HepG2 (cell line): Measurements from ENCODE around the gene RGS19. TPM values are rescaled to one million over a fixed set of nuclear protein-coding genes. Genes with fewer than 3 reads are reported as not detected.

ENCODE experiments used
- ATAC-seq: fragments of 200-7000 bp; cut with Tn5 transposase; 3 replicates; pipeline ENCODE4 v1.9.1; 2020; ENCODE audit warnings: mild to moderate bottlenecking, moderate library complexity
- BruUV-seq: library from RNA; stranded (reverse); fragments of 400-500 nt; replicated peaks from 2 replicates; lab custom pipeline; 2021; lab: Mats Ljungman, UMichigan
- CTCF ChIA-PET: fragments of 300-600 bp; formaldehyde crosslinking; extraction: SDS; loops from one replicate; lab custom pipeline; 2021; ENCODE audit warnings: low total read pairs, inconsistent platforms, low intra/inter-chr PET ratio; lab: Yijun Ruan, JAX
- POLR2A ChIA-PET: fragments of 350-600 bp; sonication (Branson Sonifier 250); formaldehyde crosslinking; loops from one replicate; lab custom pipeline; 2020; ENCODE audit warnings: antibody characterized with exemption, inconsistent platforms; lab: Yijun Ruan, JAX
- DNase-seq: peaks from one replicate; pipeline ENCODE4 v3.0.0-alpha.2; 2015; ENCODE audit warnings: low spot score
- FAIRE-seq: peaks from 3 replicates; lab custom pipeline; 2011; peaks lifted over from hg19 to GRCh38; lab: Jason Lieb, UNC
- H2AFZ ChIP-seq: one replicate; pipeline ENCODE4 v1.6.1; 2011; ENCODE audit warnings: low read length, inconsistent platforms
- H3K27ac ChIP-seq: fragments of 300-600 bp; 3 replicates; pipeline ENCODE4 v1.8.0; 2011; ENCODE audit warnings: mixed run types, mild to moderate bottlenecking, mixed read lengths, low read length, inconsistent platforms; ENCODE audit not compliant: insufficient read depth; ENCODE audit errors: extremely low read length
- H3K27me3 ChIP-seq, 2 experiments: fragments of 200-600 bp in 1 of 2; 2 replicates in 1 of 2; 3 replicates in 1 of 2; pipeline versions ENCODE4 v1.6.0 to v1.8.0; 2011; ENCODE audit warnings: low read length in 2 of 2, mild to moderate bottlenecking in 2 of 2, moderate library complexity in 2 of 2, inconsistent platforms in 1 of 2; ENCODE audit not compliant: insufficient read depth in 2 of 2, control insufficient read depth in 1 of 2
- H3K36me3 ChIP-seq, 2 experiments: fragments of 200-600 bp in 1 of 2; replicated peaks in 1 of 2; 2 replicates in 1 of 2; 3 replicates in 1 of 2; pipeline versions ENCODE4 v1.5.1 to v1.8.0; 2011; ENCODE audit warnings: low read length in 2 of 2, inconsistent platforms in 1 of 2; ENCODE audit not compliant: insufficient read depth in 2 of 2, control insufficient read depth in 1 of 2
- H3K4me1 ChIP-seq: 2 replicates; pipeline ENCODE4 v1.5.1; 2012; ENCODE audit warnings: low read length, inconsistent platforms; ENCODE audit not compliant: insufficient read depth
- H3K4me2 ChIP-seq: 2 replicates; pipeline ENCODE4 v1.6.0; 2011; ENCODE audit warnings: low read depth, low read length, inconsistent platforms
- H3K4me3 ChIP-seq, 3 experiments: fragments of 200-600 bp in 1 of 3; sonication (generic), shearing (Covaris generic) in 1 of 3; replicated peaks in 1 of 3; 2 replicates each; pipeline ENCODE4 v1.5.1; 2011 to 2016; ENCODE audit warnings: low read length in 3 of 3, inconsistent platforms in 2 of 3, low read depth in 2 of 3, mild to moderate bottlenecking in 2 of 3, control low read depth in 1 of 3, mixed read lengths in 1 of 3; ENCODE audit not compliant: insufficient read depth in 1 of 3
- H3K79me2 ChIP-seq: one replicate; pipeline ENCODE4 v1.6.1; 2011; ENCODE audit warnings: low read length, inconsistent platforms; ENCODE audit not compliant: insufficient read depth
- H3K9ac ChIP-seq: 2 replicates; pipeline ENCODE4 v1.6.0; 2011; ENCODE audit warnings: mild to moderate bottlenecking, low read depth, low read length, inconsistent platforms; ENCODE audit not compliant: insufficient read depth
- H3K9me3 ChIP-seq: 2 replicates; pipeline ENCODE4 v1.5.1; 2012; ENCODE audit warnings: mild to moderate bottlenecking, low read length
- H4K20me1 ChIP-seq: 2 replicates; pipeline ENCODE4 v1.6.0; 2011; ENCODE audit warnings: inconsistent platforms, mild to moderate bottlenecking, low read length, moderate library complexity; ENCODE audit not compliant: insufficient read depth
- AHR ChIP-seq: IDR thresholded peaks from 2 replicates; pipeline ENCODE4 v1.6.1; 2018; ENCODE audit warnings: missing genetic modification reagents, missing compliant biosample characterization
- GPN1 ChIP-seq: sonication (generic); formaldehyde crosslinking; IDR thresholded peaks from 2 replicates; pipeline ENCODE4 v1.5.1; 2020; ENCODE audit warnings: missing genetic modification reagents, borderline replicate concordance
- HINFP ChIP-seq: sonication (generic); formaldehyde crosslinking; IDR thresholded peaks from 2 replicates; pipeline ENCODE4 v1.4.0; 2020; ENCODE audit warnings: low read depth, mild to moderate bottlenecking, missing genetic modification reagents
- HMGA1 ChIP-seq: sonication (generic); formaldehyde crosslinking; conservative IDR thresholded peaks from 2 replicates; pipeline ENCODE4 v1.4.0; 2020; ENCODE audit warnings: missing genetic modification reagents
- HNRNPK ChIP-seq: fragments of 200-400 bp; formaldehyde crosslinking; IDR thresholded peaks from 2 replicates; pipeline ENCODE4 v1.6.1; 2018; ENCODE audit warnings: low read length, low read depth, moderate library complexity, mild to moderate bottlenecking; ENCODE audit not compliant: poor library complexity, severe bottlenecking
- IKZF4 ChIP-seq: sonication (generic); formaldehyde crosslinking; IDR thresholded peaks from 2 replicates; pipeline ENCODE4 v1.5.1; 2020; ENCODE audit warnings: borderline replicate concordance, mild to moderate bottlenecking, low read depth, missing genetic modification reagents; ENCODE audit errors: not compliant biosample characterization
- NR3C1 ChIP-seq: sonication (generic); formaldehyde crosslinking; IDR thresholded peaks from 2 replicates; pipeline ENCODE4 v1.4.0; 2020; ENCODE audit warnings: missing genetic modification reagents
- RBFOX2 ChIP-seq: fragments of 200-400 bp; formaldehyde crosslinking; IDR thresholded peaks from 2 replicates; pipeline ENCODE4 v1.6.1; 2017; ENCODE audit warnings: low read depth, mild to moderate bottlenecking, low read length
- SNAPC2 ChIP-seq: sonication (generic); formaldehyde crosslinking; IDR thresholded peaks from 2 replicates; pipeline ENCODE4 v1.8.1; 2022; ENCODE audit warnings: mild to moderate bottlenecking, missing genetic modification reagents
- ZBTB33 ChIP-seq: sonication (generic); formaldehyde crosslinking; IDR thresholded peaks from 2 replicates; pipeline ENCODE4 v1.4.0; 2020; ENCODE audit warnings: missing genetic modification reagents
- ZBTB38 ChIP-seq: sonication (generic); formaldehyde crosslinking; IDR thresholded peaks from 2 replicates; pipeline ENCODE4 v1.5.1; 2020; ENCODE audit warnings: mild to moderate bottlenecking, missing genetic modification reagents
- ZNF558 ChIP-seq: sonication (generic); formaldehyde crosslinking; IDR thresholded peaks from 2 replicates; pipeline ENCODE4 v1.9.0; 2022; ENCODE audit warnings: mild to moderate bottlenecking, missing genetic modification reagents, borderline replicate concordance
- ZNF563 ChIP-seq: sonication (generic); formaldehyde crosslinking; IDR thresholded peaks from 2 replicates; pipeline ENCODE4 v1.8.0; 2022; ENCODE audit warnings: mild to moderate bottlenecking, moderate library complexity, missing genetic modification reagents
- ZNF670 ChIP-seq: sonication (generic); formaldehyde crosslinking; IDR thresholded peaks from 2 replicates; pipeline ENCODE4 v1.8.0; 2022; ENCODE audit warnings: mild to moderate bottlenecking, missing genetic modification reagents, borderline replicate concordance
- ZNF746 ChIP-seq: sonication (generic); formaldehyde crosslinking; IDR thresholded peaks from 2 replicates; pipeline ENCODE4 v1.8.0; 2022; ENCODE audit warnings: mild to moderate bottlenecking, missing genetic modification reagents
- ZNF784 ChIP-seq: sonication (generic); formaldehyde crosslinking; IDR thresholded peaks from 2 replicates; pipeline ENCODE4 v1.5.1; 2020; ENCODE audit warnings: missing genetic modification reagents, mild to moderate bottlenecking, borderline replicate concordance
- WGBS: methylation state at CpG from one replicate; pipeline ENCODE4 v1.1.6; 2017; ENCODE audit warnings: low lambda C conversion rate; 5-methylcytosine and 5-hydroxymethylcytosine counted together
- in situ Hi-C: cut with HindIII; loops from 2 replicates; pipeline ENCODE4 v1.10.0; 2017; ENCODE audit warnings: low pct_unique_long_range_greater_than_20kb; ENCODE audit not compliant: extremely low pct_ligation_motif_present
- intact Hi-C: fragments of 100-400 bp; cut with micrococcal nuclease; formaldehyde crosslinking; loops from one replicate; pipeline ENCODE4 v1.10.0; 2022; ENCODE audit not compliant: unreplicated experiment
- polyA plus RNA-seq, 8 experiments: library from polyadenylated mRNA; depleted of rRNA in 3 of 8; stranded (reverse) in 7 of 8; unstranded in 1 of 8; fragments of >200 nt; fragmentation: Illumina TruSeq in 4 of 8; extraction: Trizol in 4 of 8; gene quantifications; 2 replicates each; pipeline versions ENCODE4 v1.2.1 to v1.2.3, GENCODE V29; 2011 to 2016; ENCODE audit warnings: low read depth in 4 of 8, missing spikeins in 1 of 8, mixed read lengths in 1 of 8; ENCODE audit not compliant: insufficient read depth in 1 of 8
- total RNA-seq, 5 experiments: library from RNA; depleted of rRNA; stranded (reverse); fragments of >200 nt; fragmentation: Illumina TruSeq; extraction: Trizol; gene quantifications; 2 replicates each; pipeline ENCODE4 v1.2.3, GENCODE V29; 2016; ENCODE audit warnings: low read depth in 1 of 5
- TF ChIP-seq, protein P1 (sequence below): sonication (generic); formaldehyde crosslinking; IDR thresholded peaks from 2 replicates; pipeline ENCODE4 v1.5.0; 2020; ENCODE audit warnings: mild to moderate bottlenecking, missing genetic modification reagents

Gene RGS19
- total and polyA plus RNA-seq, 2 of the 13 experiments (the other 11 are each of a cell fraction or from before 2014, with no cell fraction given) = 10.7 to 11.9 TPM

DNA sequence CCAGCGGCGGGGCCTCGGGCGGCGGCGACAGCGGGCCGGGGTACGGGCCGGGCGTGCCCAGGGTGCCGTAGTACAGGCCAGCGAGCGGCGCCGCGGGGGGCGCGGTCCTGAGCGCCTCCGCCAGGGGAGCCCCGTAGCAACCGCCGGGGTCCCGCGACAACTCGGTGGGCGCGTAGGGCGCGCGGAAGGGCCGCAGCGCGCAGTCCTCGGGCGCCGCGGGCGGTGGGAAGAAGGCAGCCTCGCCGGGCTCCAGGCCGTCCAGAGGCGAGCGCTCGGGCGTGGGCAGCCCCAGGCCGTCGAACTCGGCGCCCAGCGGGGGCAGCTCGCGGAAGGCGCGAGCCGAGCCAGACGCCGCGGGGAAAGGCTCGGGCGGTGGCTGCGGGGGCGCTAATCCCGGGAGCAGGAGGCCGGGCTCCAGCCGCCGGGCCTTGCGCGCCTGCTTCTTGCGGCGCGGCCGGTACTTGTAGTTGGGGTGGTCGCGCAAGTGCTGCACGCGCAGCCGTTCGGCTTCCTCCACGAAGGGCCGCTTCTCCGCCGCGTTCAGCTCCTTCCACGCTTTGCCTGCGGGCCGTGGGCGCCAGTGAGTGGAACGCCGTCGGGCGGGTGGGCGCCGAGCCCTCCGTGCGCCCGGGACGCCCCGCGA is 30.8 kb downstream of the RGS19 start:
- ChIA-PET CTCF (no interaction called here), POLR2A (interaction anchor here (9.4 kb wide), 1 partner anchor 8 kb away, joined by 252 read pairs; the partner anchor contains the start of gene C20orf204)
- ATAC-seq = no peak
- Histone ChIP-seq H3K79me2 (peaks cover 4% of the 10 kb centered on the region), H4K20me1 (no peaks in the 10 kb centered on the region), H3K4me2 (peak overlapping the region; percentile 70), H3K27me3 (no peaks in the 10 kb centered on the region; a peak in 1 of 5 replicates), H3K9me3 (no peaks in the 10 kb centered on the region), H3K4me1 (peaks cover 66% of the 10 kb centered on the region), H3K9ac (peak overlapping the region; percentile 51; the same call in 1 of the 2 replicates), H3K27ac (no peak overlapping the region), H3K4me3 (peak overlapping the region in 2 of 3 experiments; percentile 77 to 88; a peak in 3 of 6 replicates), H3K36me3 (no peaks in the 10 kb centered on the region), H2AFZ (no peak overlapping the region)
- BruUV-seq = no TSS peak
- WGBS = 75% methylated on average over 98 of the region's 101 CpGs
- intact Hi-C loops (no loop called here), in situ Hi-C loops (no loop called here)
- no peak for FAIRE-seq
- DNase-seq = no peak
- TF ChIP-seq ZNF746 (CRISPR knock-in tag) = 0 out of 2 replicates have a peak, but pooled peaks have one; percentile 13
- TF ChIP-seq ZNF563 (CRISPR knock-in tag) = 0 out of 2 replicates have a peak, but pooled peaks have one; percentile 31
- no peak for TF ChIP-seq ZNF670 (CRISPR knock-in tag)
- TF ChIP-seq, protein P1, sequence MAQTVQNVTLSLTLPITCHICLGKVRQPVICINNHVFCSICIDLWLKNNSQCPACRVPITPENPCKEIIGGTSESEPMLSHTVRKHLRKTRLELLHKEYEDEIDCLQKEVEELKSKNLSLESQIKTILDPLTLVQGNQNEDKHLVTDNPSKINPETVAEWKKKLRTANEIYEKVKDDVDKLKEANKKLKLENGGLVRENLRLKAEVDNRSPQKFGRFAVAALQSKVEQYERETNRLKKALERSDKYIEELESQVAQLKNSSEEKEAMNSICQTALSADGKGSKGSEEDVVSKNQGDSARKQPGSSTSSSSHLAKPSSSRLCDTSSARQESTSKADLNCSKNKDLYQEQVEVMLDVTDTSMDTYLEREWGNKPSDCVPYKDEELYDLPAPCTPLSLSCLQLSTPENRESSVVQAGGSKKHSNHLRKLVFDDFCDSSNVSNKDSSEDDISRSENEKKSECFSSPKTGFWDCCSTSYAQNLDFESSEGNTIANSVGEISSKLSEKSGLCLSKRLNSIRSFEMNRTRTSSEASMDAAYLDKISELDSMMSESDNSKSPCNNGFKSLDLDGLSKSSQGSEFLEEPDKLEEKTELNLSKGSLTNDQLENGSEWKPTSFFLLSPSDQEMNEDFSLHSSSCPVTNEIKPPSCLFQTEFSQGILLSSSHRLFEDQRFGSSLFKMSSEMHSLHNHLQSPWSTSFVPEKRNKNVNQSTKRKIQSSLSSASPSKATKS = no peak
- peak; percentile 94 for TF ChIP-seq ZBTB38 (CRISPR knock-in tag)
- peak; percentile 70 for TF ChIP-seq ZBTB33
- peak; percentile 63 for TF ChIP-seq HNRNPK
- no peak for TF ChIP-seq SNAPC2 (CRISPR knock-in tag)
- TF ChIP-seq IKZF4 (CRISPR knock-in tag) = no peak
- TF ChIP-seq HMGA1 (CRISPR knock-in tag) = no peak
- peak; percentile 28; the same call in 1 of the 2 replicates for TF ChIP-seq ZNF784 (CRISPR knock-in tag)
- TF ChIP-seq AHR (CRISPR knock-in tag) = 0 out of 2 replicates have a peak, but pooled peaks have one; percentile 19
- TF ChIP-seq NR3C1 = peak; percentile 28; the same call in 1 of the 2 replicates
- no peak for TF ChIP-seq HINFP
- 0 out of 2 replicates have a peak, but pooled peaks have one; percentile 49 for TF ChIP-seq RBFOX2
- 0 out of 2 replicates have a peak, but pooled peaks have one; percentile 20 for TF ChIP-seq GPN1
- no peak for TF ChIP-seq ZNF558 (CRISPR knock-in tag)
